Peyer's patch (tissue), 4 donors: Measurements from ENCODE around the gene SCNN1B.

Source experiments
- POLR2A ChIP-seq, 2 donors: fragments of 450-650 bp; IDR thresholded peaks; one replicate each; pipeline ENCODE4 v1.5.1; 2017; ENCODE audit warnings: antibody characterized with exemption in 2 of 2, mild to moderate bottlenecking in 2 of 2, moderate library complexity in 2 of 2
- TF ChIP-seq, protein P1 (sequence below), 6 experiments: fragments of 450-650 bp in 4 of 6; fragments of 200-600 bp in 2 of 6; sonication (generic) in 1 of 6; IDR thresholded peaks; one replicate each; pipeline ENCODE4 v1.5.1; 2017 to 2019; ENCODE audit warnings: antibody characterized with exemption in 6 of 6, mild to moderate bottlenecking in 3 of 6, moderate library complexity in 1 of 6

DNA sequence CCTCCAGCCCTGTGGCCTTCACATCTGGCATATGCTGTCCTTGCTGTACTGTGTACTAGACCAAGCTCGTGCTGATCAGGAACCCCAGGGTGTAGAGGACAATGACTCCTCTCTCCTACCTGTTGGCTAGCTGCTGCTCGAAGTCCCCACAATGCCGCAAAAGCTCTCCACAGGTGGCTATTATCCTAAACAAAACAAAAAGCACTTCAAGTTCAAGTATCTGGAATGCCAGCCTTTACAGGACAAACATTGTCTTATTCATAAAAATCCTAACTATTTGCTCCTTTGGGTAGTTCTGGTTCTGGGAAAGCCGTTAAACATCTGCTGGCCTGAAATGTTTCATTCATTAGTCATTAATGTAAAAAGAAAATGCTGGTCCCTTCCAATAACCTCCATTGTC lies 108.1 kb downstream of the SCNN1B start:
- TF ChIP-seq, protein P1, sequence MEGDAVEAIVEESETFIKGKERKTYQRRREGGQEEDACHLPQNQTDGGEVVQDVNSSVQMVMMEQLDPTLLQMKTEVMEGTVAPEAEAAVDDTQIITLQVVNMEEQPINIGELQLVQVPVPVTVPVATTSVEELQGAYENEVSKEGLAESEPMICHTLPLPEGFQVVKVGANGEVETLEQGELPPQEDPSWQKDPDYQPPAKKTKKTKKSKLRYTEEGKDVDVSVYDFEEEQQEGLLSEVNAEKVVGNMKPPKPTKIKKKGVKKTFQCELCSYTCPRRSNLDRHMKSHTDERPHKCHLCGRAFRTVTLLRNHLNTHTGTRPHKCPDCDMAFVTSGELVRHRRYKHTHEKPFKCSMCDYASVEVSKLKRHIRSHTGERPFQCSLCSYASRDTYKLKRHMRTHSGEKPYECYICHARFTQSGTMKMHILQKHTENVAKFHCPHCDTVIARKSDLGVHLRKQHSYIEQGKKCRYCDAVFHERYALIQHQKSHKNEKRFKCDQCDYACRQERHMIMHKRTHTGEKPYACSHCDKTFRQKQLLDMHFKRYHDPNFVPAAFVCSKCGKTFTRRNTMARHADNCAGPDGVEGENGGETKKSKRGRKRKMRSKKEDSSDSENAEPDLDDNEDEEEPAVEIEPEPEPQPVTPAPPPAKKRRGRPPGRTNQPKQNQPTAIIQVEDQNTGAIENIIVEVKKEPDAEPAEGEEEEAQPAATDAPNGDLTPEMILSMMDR (IDR thresholded peaks at IDR 0.05) = no peak
- TF ChIP-seq POLR2A (IDR thresholded peaks at IDR 0.05) = no peak
